HEK293T (cell line): ENCODE results near the gene TXN2.

Experiments used
- CTCF ChIA-PET: fragments of 350-600 bp; formaldehyde crosslinking; extraction: SDS; loops from one replicate; lab custom pipeline; 2021; ENCODE audit warnings: antibody characterized with exemption, inconsistent platforms; lab: Yijun Ruan, JAX
- POLR2A ChIA-PET: fragments of 350-600 bp; formaldehyde crosslinking; extraction: SDS; loops from one replicate; lab custom pipeline; 2020; ENCODE audit warnings: antibody characterized with exemption, inconsistent platforms; lab: Yijun Ruan, JAX
- DNase-seq: peaks from one replicate; pipeline ENCODE4 v3.0.0; 2012; ENCODE audit warnings: mixed read lengths; ENCODE audit errors: extremely low spot score
- ARNT ChIP-seq: fragments of 450-650 bp; IDR thresholded peaks from 2 replicates; pipeline ENCODE4 v1.6.1; 2017; ENCODE audit warnings: mild to moderate bottlenecking
- BHLHE40 ChIP-seq: fragments of 450-650 bp; IDR thresholded peaks from 2 replicates; pipeline ENCODE4 v1.6.1; 2016; ENCODE audit warnings: mild to moderate bottlenecking, moderate library complexity, borderline replicate concordance
- CTBP1 ChIP-seq: fragments of 450-650 bp; IDR thresholded peaks from 2 replicates; pipeline ENCODE4 v1.6.1; 2016; ENCODE audit warnings: borderline replicate concordance
- ELF4 ChIP-seq: fragments of 450-650 bp; IDR thresholded peaks from 2 replicates; pipeline ENCODE4 v1.6.1; 2017; ENCODE audit warnings: antibody characterized with exemption
- FOXA1 ChIP-seq: fragments of 450-650 bp; IDR thresholded peaks from 2 replicates; pipeline ENCODE4 v1.6.1; 2016; ENCODE audit warnings: mild to moderate bottlenecking
- FOXK2 ChIP-seq: fragments of 450-650 bp; IDR thresholded peaks from 2 replicates; pipeline ENCODE4 v1.6.1; 2016; ENCODE audit warnings: mild to moderate bottlenecking
- FOXM1 ChIP-seq: fragments of 450-650 bp; IDR thresholded peaks from 2 replicates; pipeline ENCODE4 v1.6.1; 2017; ENCODE audit warnings: mild to moderate bottlenecking, borderline replicate concordance
- HDGF ChIP-seq: fragments of 450-650 bp; IDR thresholded peaks from 2 replicates; pipeline ENCODE4 v1.6.1; 2017; ENCODE audit warnings: antibody characterized with exemption, borderline replicate concordance
- L3MBTL2 ChIP-seq: fragments of 450-650 bp; conservative IDR thresholded peaks from 2 replicates; pipeline ENCODE4 v1.6.1; 2016; ENCODE audit warnings: mild to moderate bottlenecking
- LEF1 ChIP-seq: fragments of 450-650 bp; IDR thresholded peaks from 2 replicates; pipeline ENCODE4 v1.6.1; 2017; ENCODE audit warnings: mild to moderate bottlenecking, borderline replicate concordance
- NFRKB ChIP-seq: fragments of 450-650 bp; IDR thresholded peaks from 2 replicates; pipeline ENCODE4 v1.6.1; 2016; ENCODE audit warnings: mild to moderate bottlenecking, moderate library complexity
- PKNOX1 ChIP-seq: fragments of 450-650 bp; IDR thresholded peaks from 2 replicates; pipeline ENCODE4 v1.6.1; 2016
- SP1 ChIP-seq: fragments of 450-650 bp; IDR thresholded peaks from 2 replicates; pipeline ENCODE4 v1.6.1; 2017
- SUZ12 ChIP-seq: fragments of 450-650 bp; IDR thresholded peaks from 2 replicates; pipeline ENCODE4 v1.6.1; 2016; ENCODE audit warnings: mild to moderate bottlenecking
- TARDBP ChIP-seq: fragments of 450-650 bp; IDR thresholded peaks from 2 replicates; pipeline ENCODE4 v1.6.1; 2016
- ZNF384 ChIP-seq: fragments of 450-650 bp; IDR thresholded peaks from 2 replicates; pipeline ENCODE4 v1.6.1; 2016

TXN2 gene

GRCh38 chr22:36492109-36492508, 10.7 kb upstream of the TXN2 start:
- no peak for DNase-seq
- ChIA-PET POLR2A (no interaction called here), CTCF (no interaction called here)
- TF ChIP-seq SUZ12 (no peak), SP1 (no peak)

GRCh38 chr22:36491155-36491554, 9.7 kb upstream of the TXN2 start:
- ChIA-PET POLR2A (interaction anchor here (1.4 to 2.0 kb wide), 2 partner anchors 9 to 16 kb away, joined by 4 to 12 read pairs; partner anchors contain the start of genes FOXRED2 and TXN2), CTCF (no interaction called here)
- DNase-seq: no peak
- TF ChIP-seq NFRKB (no peak), FOXA1 (no peak), SP1 (no peak), ARNT (no peak), SUZ12 (no peak), TARDBP (no peak), CTBP1 (no peak), FOXM1 (no peak), HDGF (no peak), PKNOX1 (no peak), LEF1 (no peak), FOXK2 (no peak), ELF4 (no peak), BHLHE40 (no peak), L3MBTL2 (no peak), ZNF384 (no peak)

- CTCF ChIA-PET: interaction anchor here (0.6 to 1.4 kb wide), 6 partner anchors 8 to 187 kb away, joined by 3 to 5 read pairs (median 3); no protein-coding TSS in a partner anchor
- TF ChIP-seq FOXM1 (no peak), NFRKB (no peak), SUZ12 (no peak), TARDBP (no peak), FOXA1 (no peak), ARNT (no peak), BHLHE40 (no peak), HDGF (no peak), LEF1 (no peak), L3MBTL2 (no peak), CTBP1 (no peak), FOXK2 (no peak), ZNF384 (no peak)
- peak; percentile 49 for DNase-seq
- POLR2A ChIA-PET: no interaction called here
These were observed 5.4 kb upstream of the TXN2 start for GRCh38 chr22:36486619-36487384.

GRCh38 chr22:36480941-36481392, 473 bp downstream of the TXN2 start:
- no peak for DNase-seq
- POLR2A ChIA-PET: interaction anchor here (1.0 to 2.7 kb wide), 12 partner anchors 10 to 194 kb away, joined by 3 to 16 read pairs (median 8); partner anchors contain the start of gene EIF3D
- CTCF ChIA-PET: no interaction called here
- TF ChIP-seq CTBP1 (peak; percentile 68; the same call in 1 of the 2 replicates), ELF4 (no peak)

- TF ChIP-seq FOXA1 (no peak), BHLHE40 (no peak), ARNT (no peak), NFRKB (no peak), FOXK2 (no peak), ELF4 (no peak), SP1 (no peak), ZNF384 (no peak), PKNOX1 (no peak), CTBP1 (no peak), FOXM1 (no peak), SUZ12 (no peak), HDGF (no peak), L3MBTL2 (no peak), TARDBP (no peak), LEF1 (no peak)
- ChIA-PET CTCF (no interaction called here), POLR2A (no interaction called here)
- DNase-seq: no peak
These were observed 2.5 kb downstream of the TXN2 start for GRCh38 chr22:36478966-36479365.

GRCh38 chr22:36475341-36475740, 6.1 kb downstream of the TXN2 start:
- ChIA-PET CTCF (no interaction called here), POLR2A (no interaction called here)
- no peak for TF ChIP-seq LEF1
- TF ChIP-seq ZNF384: no peak
- TF ChIP-seq FOXA1: no peak
- TF ChIP-seq FOXK2: no peak
- no peak for TF ChIP-seq FOXM1
- TF ChIP-seq HDGF: no peak
- TF ChIP-seq L3MBTL2: no peak
- no peak for TF ChIP-seq TARDBP
- TF ChIP-seq BHLHE40: no peak
- no peak for TF ChIP-seq NFRKB
- TF ChIP-seq ELF4: no peak
- no peak for TF ChIP-seq PKNOX1
- DNase-seq: no peak
